DMS79 (cell line): ENCODE data around the gene MCM6.
"Not testable (repeated sequence)": the region's sequence is repeated elsewhere in the genome, so short reads cannot be mapped to it uniquely, and the experiment has no call there.

Experiments
- DNase-seq: peaks from one replicate; lab custom pipeline; 2025; lab: John Stamatoyannopoulos, UW

Gene MCM6

GRCh38 chr2:135820003-135820618 lies 56.1 kb downstream of the MCM6 start:
- peak; percentile 70 for DNase-seq

- no peak for DNase-seq
Measured at GRCh38 chr2:135818937-135819610, 57.2 kb downstream of the MCM6 start.

GRCh38 chr2:135817951-135818350 lies 58.3 kb downstream of the MCM6 start:
- no peak for DNase-seq

GRCh38 chr2:135817466-135817865 lies 58.8 kb downstream of the MCM6 start:
- no peak for DNase-seq

DNA sequence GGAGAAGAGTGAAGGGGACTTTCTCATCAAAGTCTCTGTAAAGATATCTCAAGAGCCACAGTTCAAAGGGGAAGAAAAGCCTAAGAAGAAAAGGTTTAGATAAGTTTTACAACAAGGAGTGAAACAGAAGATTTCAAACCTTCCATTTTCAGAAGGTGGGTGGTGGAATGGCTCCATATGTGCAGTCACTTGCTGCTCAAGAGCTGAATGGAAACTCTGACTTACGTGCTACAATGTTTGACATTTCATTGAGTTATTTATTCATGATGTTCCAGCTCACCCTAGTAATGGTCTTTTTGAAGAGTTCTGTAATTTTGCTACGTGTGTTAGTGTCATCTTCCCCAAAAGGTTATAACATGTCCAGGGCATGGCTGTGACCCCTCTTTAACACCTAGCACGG lies 61.0 kb downstream of the MCM6 start:
- DNase-seq = no peak

GRCh38 chr2:135812907-135813511 lies 63.2 kb downstream of the MCM6 start:
- no peak for DNase-seq

DNA sequence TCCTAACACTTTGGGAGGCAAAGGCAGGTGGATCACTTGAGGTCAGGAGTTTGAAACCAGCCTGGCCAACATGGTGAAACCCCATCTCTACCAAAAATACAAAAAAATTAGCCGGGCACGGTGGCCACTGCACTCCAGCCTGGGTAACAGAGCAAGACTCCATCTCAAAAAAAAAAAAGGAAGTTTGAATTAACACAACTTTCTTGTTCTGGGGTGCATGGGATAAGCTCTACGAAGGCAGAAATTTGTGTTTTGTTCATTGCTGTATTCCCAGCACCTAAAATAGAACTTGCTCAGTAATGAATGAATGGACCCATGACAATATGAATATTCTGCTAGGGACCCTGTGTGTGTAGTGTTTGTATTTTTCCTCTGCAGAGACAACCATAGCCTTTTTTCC lies 68.4 kb downstream of the MCM6 start:
- not testable (repeated sequence) for DNase-seq

GRCh38 chr2:135803278-135803677 lies 73.0 kb downstream of the MCM6 start:
- DNase-seq = no peak

DNA sequence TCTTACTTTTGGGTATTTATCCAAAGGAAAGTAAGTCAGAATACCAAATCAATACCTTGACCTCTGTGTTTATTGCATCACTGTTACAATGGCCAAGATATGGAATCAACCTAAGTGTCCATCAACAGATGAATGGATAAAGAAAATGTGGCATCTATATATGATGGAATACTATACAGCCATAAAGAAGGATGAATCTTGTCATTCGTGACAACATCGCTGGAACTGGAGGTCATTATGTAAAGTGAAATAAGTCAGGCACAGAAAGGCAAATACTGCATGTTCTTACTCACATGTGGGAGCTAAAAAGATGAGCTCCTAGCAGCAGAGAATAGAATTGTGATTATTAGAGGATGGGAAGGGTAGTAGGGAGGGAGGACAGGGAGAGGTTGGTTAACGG lies 73.9 kb downstream of the MCM6 start:
- no peak for DNase-seq

DNA sequence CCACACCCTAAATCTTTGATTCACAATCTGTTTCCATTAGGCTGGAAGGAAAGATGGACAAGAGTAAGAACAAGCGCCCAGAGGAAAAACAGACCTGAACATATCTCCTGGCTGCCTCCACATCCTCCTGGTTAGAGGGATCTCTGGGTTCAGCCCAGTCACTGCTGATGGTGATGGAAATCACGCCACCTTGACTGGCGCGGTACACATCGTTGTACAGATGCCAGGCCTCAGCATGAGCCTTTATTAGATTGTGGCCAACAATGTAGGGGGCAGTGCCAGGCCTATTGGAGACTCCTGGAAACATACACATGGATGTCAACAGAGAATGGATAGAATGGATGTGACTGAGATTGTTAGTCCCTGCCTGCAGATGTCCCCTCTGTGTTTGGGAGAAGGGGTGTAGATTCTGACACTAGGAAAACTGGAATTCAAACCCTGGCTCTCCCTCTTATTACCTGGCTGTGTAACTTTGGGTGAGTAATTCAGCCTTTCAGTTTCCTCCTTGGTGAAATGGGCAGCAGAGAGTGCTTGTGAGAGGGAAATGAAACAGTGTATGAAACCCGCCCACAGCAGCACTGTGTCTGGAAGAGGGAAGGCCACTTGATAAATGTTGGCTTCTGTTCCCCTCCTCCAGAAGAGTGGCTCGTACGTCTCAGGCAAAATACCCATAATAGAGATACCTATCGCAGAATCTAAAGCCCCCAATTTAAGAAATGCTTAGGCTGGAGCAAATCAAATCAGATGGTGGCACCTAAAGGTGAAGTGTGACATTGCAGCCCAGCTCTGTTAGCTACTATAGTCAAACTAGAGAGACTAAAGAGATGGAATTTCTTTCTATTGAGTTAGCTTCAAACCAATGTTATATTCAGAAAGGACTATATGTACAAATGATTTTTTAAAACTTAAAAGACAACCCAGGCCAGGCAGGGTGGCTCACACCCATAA lies 75.5 kb downstream of the MCM6 start:
- no peak for DNase-seq

GRCh38 chr2:135799738-135800137 lies 76.5 kb downstream of the MCM6 start:
- DNase-seq = no peak

DNA sequence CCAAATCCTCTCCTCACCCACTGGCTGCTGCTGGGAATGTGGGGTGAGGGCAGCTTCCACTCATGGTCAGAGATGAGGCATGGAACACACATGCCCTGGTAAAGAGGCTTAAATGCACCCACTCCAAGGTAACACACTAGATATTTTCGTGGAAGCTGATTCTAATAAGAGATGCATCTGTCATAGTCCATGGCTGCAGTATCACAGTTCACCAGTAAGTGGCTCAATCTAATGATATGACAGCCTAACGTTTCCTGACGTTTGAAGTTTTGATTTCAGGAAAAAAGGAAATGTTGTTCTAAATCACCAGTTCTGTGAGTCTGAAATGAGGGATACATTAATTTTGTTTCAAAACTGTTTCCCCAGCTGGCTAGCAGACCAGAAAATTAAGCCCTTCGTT lies 77.5 kb downstream of the MCM6 start:
- no peak for DNase-seq

GRCh38 chr2:135798275-135798705 lies 78.0 kb downstream of the MCM6 start:
- DNase-seq = no peak

- no peak for DNase-seq
Measured at GRCh38 chr2:135797497-135798274, 78.6 kb downstream of the MCM6 start.

DNA sequence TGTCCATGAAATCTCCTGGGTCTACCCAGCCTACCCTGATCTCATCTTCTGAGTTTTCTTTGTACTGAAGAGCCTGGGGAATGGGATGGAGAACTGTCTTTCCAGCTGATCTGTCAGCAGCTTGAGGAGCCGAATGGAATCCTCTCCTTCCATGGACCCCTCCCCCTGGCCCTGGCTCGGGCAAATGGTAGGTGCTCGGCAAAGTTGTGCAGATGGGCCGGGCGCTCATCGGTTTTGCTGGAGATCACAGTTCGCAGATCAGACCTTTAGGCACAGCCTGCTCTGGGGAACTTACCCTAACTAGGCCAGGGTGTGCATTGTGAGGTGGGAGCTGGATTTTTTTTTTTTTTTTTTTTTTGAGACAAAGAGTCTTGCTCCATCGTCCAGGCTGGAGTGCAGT lies 79.6 kb downstream of the MCM6 start:
- DNase-seq = no peak

GRCh38 chr2:135795641-135796040 lies 80.6 kb downstream of the MCM6 start:
- not testable (repeated sequence) for DNase-seq

DNA sequence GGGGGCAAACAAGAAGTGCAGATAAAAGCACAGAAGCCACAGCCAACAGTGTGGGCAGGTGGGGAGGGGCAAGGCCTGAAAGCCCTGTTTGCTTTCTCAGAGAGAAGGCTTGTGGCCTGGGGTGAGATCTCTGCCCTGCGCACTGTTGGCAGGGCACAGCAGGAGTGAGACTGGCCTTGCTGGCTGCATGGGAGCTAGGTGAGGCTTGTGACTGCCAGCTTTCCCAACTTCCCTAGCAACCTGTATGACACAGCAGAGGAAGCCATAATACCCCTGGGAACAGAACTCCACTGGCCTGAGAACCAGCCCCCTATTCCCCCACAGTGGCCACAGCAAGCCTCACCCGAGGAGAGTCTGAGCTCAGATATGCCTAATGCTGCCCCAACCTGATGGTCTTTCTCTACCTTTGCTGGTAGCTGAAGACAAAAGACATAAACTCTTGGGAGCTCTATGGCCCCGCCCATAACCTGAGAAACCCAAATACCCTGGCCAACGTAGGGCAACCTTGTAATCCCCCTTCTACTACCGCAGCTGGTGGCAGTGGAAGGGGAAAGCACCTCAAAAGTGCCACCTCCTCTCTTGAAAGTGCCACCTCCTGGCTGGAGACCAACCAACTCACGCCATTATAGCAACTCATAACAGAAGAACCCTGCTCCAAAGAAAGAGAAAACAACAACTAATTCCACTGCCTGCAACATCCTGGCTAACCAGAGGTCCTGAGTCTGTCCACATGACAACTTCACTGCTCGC lies 83.7 kb downstream of the MCM6 start:
- DNase-seq = no peak

DNA sequence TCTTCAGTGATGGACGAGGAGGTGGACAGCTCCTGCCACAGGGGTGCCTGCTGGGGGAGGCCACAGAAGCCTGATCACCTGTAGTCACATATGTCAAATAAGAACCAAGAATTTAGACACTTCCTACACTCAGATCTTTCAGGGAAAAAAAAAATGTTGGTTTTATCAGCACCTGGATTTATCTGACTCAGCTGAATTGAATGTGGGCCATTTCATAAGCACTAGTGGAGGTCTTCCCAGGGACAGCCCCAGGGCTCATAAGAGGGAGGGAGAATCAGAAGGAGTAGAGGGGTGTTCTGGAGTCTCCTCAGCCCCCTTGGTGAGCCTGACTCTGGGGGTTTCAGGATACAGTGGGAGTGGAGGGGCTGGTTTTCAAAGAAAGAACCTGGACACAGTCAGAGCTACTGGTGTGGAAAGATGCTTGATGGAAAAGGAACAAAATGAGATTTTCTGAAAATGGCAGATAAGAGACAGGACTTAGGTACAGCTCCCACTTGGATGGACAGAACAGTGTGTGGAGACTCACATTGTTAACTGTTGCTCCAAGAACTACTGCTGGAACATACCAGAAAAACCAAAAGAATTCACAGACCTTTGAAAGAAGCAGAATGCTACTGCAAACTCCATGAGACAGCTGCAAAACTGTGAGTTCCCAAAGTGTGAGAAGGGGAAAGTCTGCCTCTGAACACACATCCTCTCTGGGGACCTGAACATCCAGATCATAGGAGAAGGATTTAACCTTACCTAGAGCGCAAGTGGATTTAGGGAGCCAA lies 84.6 kb downstream of the MCM6 start:
- no peak for DNase-seq

DNA sequence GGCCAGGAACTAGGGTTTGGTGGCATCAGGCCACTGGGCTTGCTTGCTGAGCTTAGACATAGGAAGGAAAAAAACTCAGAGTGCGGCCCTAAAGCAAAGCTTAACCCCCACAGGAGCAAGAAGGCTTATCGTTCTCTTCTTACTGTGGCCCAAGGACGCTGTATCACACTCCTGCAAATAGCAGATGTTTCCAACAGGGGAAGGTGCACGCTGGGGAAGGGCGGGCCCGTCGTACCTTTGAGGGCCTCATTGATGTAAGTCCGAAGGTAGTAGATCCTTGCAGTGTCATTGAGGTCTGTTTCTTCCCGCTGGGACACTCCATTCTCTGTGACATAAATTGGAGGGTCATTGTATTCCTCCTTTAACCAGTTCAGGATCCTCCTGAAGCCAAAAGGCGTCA lies 85.8 kb downstream of the MCM6 start:
- DNase-seq = no peak
